Measurements from ENCODE around the gene CILP2. TPM values are rescaled to one million over a fixed set of nuclear protein-coding genes. Genes with fewer than 3 reads are reported as not detected.

CILP2 gene
- total and polyA plus RNA-seq, 9 of the 15 experiments (the other 6 are each of a cell fraction or from before 2014, with no cell fraction given) = 0.04 to 0.35 (median 0.05) TPM; not detected in 2

DNA sequence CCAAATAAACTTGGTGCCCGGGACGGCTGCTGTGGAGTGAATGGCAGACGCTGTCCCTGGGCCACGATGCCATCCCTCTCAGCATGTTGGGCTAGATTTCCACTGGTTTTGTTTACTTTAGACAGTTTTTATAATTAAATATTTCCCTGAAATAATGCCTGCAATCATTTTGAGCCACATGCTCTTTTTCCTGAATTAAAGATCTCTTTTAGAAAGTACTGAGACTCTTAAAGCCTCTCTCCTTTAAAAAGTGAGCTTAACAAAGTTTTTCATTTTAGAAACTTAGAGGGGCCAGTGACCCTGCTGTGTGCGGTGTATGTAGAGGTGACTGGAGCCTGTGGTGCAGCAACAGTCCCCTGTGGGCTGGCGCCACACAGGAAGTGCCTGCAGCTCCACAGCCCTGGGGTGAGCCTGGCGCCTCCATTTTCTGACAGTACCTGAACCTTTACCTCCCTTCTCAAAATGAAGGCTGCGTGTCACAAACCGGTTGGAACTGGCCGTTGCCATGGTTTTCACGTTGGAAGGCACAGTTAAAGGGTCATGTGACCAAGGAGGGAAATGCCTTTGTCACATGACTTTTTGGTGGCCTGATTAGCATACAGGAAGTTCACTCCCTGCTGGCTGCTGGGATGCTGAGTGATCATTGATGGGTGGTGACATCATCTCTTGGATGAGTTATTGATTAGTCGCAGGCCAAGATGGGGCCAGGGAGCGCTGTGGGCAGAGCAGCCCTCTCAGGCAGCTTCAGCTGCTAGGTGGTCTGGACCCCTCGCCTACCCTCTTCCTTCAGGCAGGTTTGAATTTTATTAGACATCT, 49.0 kb upstream of the CILP2 start (continued):
- TF ChIP-seq OTX1 (CRISPR knock-in tag; IDR thresholded peaks at IDR 0.05) (no peak), FUS (optimal IDR thresholded peaks at IDR 0.05; ENCODE audit: low read depth, low read length) (no peak), HMGN3 (IDR thresholded peaks at IDR 0.05; ENCODE audit: borderline replicate concordance, extremely low read depth, insufficient read length, low read depth, low read length) (no peak), XRCC3 (IDR thresholded peaks at IDR 0.05) (no peak), CEBPG (CRISPR knock-in tag; IDR thresholded peaks at IDR 0.05) (peak; percentile 76), CEBPG (tag; conservative IDR thresholded peaks at IDR 0.05 in 1 of 2, IDR thresholded peaks at IDR 0.05 in 1 of 2) (peak in 1 of 2 experiments; percentile 69; a peak in 2 of 4 replicates), ZKSCAN8 (CRISPR knock-in tag; IDR thresholded peaks at IDR 0.05) (no peak), ZNF584 (CRISPR knock-in tag; IDR thresholded peaks at IDR 0.05; ENCODE audit: low read depth) (no peak), ZNF707 (CRISPR knock-in tag; conservative IDR thresholded peaks at IDR 0.05) (no peak), HDAC8 (tag; IDR thresholded peaks at IDR 0.05) (no peak), TGIF2 (CRISPR knock-in tag; IDR thresholded peaks at IDR 0.05) (no peak), RHOXF2B (CRISPR knock-in tag; conservative IDR thresholded peaks at IDR 0.05) (no peak), MBD2 (IDR thresholded peaks at IDR 0.05; ENCODE audit: borderline replicate concordance, low read depth) (0 out of 2 replicates have a peak, but pooled peaks have one; percentile 41), BDP1 (IDR thresholded peaks at IDR 0.05; ENCODE audit: insufficient read depth, insufficient read length) (no peak), NCOA4 (IDR thresholded peaks at IDR 0.05; ENCODE audit: partially characterized antibody) (no peak), TEAD1 (CRISPR knock-in tag; IDR thresholded peaks at IDR 0.05) (peak; percentile 81 to 84; a peak in 2 of 4 replicates)
- TF ChIP-seq, protein P1, sequence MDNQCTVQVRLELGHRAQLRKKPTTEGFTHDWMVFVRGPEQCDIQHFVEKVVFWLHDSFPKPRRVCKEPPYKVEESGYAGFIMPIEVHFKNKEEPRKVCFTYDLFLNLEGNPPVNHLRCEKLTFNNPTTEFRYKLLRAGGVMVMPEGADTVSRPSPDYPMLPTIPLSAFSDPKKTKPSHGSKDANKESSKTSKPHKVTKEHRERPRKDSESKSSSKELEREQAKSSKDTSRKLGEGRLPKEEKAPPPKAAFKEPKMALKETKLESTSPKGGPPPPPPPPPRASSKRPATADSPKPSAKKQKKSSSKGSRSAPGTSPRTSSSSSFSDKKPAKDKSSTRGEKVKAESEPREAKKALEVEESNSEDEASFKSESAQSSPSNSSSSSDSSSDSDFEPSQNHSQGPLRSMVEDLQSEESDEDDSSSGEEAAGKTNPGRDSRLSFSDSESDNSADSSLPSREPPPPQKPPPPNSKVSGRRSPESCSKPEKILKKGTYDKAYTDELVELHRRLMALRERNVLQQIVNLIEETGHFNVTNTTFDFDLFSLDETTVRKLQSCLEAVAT (IDR thresholded peaks at IDR 0.05) = no peak
- TF ChIP-seq, protein P2, sequence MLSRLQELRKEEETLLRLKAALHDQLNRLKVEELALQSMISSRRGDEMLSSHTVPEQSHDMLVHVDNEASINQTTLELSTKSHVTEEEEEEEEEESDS (CRISPR knock-in tag; IDR thresholded peaks at IDR 0.05) = no peak
- TF ChIP-seq, protein P3, sequence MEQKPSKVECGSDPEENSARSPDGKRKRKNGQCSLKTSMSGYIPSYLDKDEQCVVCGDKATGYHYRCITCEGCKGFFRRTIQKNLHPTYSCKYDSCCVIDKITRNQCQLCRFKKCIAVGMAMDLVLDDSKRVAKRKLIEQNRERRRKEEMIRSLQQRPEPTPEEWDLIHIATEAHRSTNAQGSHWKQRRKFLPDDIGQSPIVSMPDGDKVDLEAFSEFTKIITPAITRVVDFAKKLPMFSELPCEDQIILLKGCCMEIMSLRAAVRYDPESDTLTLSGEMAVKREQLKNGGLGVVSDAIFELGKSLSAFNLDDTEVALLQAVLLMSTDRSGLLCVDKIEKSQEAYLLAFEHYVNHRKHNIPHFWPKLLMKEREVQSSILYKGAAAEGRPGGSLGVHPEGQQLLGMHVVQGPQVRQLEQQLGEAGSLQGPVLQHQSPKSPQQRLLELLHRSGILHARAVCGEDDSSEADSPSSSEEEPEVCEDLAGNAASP (IDR thresholded peaks at IDR 0.05) = no peak
- TF ChIP-seq, protein P4, sequence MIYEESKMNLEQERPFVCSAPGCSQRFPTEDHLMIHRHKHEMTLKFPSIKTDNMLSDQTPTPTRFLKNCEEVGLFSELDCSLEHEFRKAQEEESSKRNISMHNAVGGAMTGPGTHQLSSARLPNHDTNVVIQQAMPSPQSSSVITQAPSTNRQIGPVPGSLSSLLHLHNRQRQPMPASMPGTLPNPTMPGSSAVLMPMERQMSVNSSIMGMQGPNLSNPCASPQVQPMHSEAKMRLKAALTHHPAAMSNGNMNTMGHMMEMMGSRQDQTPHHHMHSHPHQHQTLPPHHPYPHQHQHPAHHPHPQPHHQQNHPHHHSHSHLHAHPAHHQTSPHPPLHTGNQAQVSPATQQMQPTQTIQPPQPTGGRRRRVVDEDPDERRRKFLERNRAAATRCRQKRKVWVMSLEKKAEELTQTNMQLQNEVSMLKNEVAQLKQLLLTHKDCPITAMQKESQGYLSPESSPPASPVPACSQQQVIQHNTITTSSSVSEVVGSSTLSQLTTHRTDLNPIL (CRISPR knock-in tag; IDR thresholded peaks at IDR 0.05) = no peak
- TF ChIP-seq, protein P5, sequence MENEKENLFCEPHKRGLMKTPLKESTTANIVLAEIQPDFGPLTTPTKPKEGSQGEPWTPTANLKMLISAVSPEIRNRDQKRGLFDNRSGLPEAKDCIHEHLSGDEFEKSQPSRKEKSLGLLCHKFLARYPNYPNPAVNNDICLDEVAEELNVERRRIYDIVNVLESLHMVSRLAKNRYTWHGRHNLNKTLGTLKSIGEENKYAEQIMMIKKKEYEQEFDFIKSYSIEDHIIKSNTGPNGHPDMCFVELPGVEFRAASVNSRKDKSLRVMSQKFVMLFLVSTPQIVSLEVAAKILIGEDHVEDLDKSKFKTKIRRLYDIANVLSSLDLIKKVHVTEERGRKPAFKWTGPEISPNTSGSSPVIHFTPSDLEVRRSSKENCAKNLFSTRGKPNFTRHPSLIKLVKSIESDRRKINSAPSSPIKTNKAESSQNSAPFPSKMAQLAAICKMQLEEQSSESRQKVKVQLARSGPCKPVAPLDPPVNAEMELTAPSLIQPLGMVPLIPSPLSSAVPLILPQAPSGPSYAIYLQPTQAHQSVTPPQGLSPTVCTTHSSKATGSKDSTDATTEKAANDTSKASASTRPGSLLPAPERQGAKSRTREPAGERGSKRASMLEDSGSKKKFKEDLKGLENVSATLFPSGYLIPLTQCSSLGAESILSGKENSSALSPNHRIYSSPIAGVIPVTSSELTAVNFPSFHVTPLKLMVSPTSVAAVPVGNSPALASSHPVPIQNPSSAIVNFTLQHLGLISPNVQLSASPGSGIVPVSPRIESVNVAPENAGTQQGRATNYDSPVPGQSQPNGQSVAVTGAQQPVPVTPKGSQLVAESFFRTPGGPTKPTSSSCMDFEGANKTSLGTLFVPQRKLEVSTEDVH (IDR thresholded peaks at IDR 0.05; ENCODE audit: low read depth, partially characterized antibody) = peak; percentile 35

All from K562 (cell line).